GM23338 (cell line): Measurements from ENCODE around the gene GM2A. TPM values are rescaled to one million over a fixed set of nuclear protein-coding genes. Genes with fewer than 3 reads are reported as not detected.

Experiments
- ATAC-seq: fragments of 200-7000 bp; cut with Tn5 transposase; 3 replicates; pipeline ENCODE4 v1.9.1; 2020
- DNase-seq: peaks from one replicate; pipeline ENCODE4 v3.0.0-alpha.2; 2015; ENCODE audit warnings: low spot score
- H2AFZ ChIP-seq: fragments of 200-600 bp; sonication (generic); 2 replicates; pipeline ENCODE4 v1.8.0; 2016; ENCODE audit warnings: antibody characterized with exemption, mild to moderate bottlenecking, moderate library complexity
- H3F3A ChIP-seq: fragments of 200-600 bp; sonication (generic); replicated peaks from 2 replicates; pipeline ENCODE4 v1.8.0; 2017; ENCODE audit warnings: antibody characterized with exemption, mixed run types, low read depth
- H3K27ac ChIP-seq: fragments of 200-600 bp; sonication (generic); 2 replicates; pipeline ENCODE4 v1.6.1; 2016; ENCODE audit warnings: low read depth
- H3K27me3 ChIP-seq: fragments of 200-600 bp; sonication (generic); 2 replicates; pipeline ENCODE4 v1.8.0; 2016; ENCODE audit warnings: mild to moderate bottlenecking, mixed run types, moderate library complexity; ENCODE audit not compliant: insufficient read depth
- H3K36me3 ChIP-seq: fragments of 200-600 bp; sonication (generic); 2 replicates; pipeline ENCODE4 v1.8.0; 2016; ENCODE audit warnings: mild to moderate bottlenecking; ENCODE audit not compliant: insufficient read depth
- H3K4me1 ChIP-seq: fragments of 200-600 bp; sonication (generic); 2 replicates; pipeline ENCODE4 v1.8.0; 2016; ENCODE audit warnings: mild to moderate bottlenecking, moderate library complexity; ENCODE audit not compliant: insufficient read depth
- H3K4me2 ChIP-seq: fragments of 200-600 bp; sonication (generic); 2 replicates; pipeline ENCODE4 v1.7.1; 2017; ENCODE audit warnings: mixed run types
- H3K4me3 ChIP-seq: fragments of 200-600 bp; sonication (generic); 2 replicates; pipeline ENCODE4 v1.6.1; 2016; ENCODE audit warnings: mixed run types
- H3K79me2 ChIP-seq: fragments of 200-600 bp; sonication (generic); replicated peaks from 2 replicates; pipeline ENCODE4 v1.8.0; 2017; ENCODE audit warnings: mild to moderate bottlenecking; ENCODE audit not compliant: insufficient read depth
- H3K9me2 ChIP-seq: fragments of 200-600 bp; sonication (generic); 2 replicates; pipeline ENCODE4 v1.8.0; 2017; ENCODE audit not compliant: insufficient read depth
- H4K20me1 ChIP-seq: fragments of 200-600 bp; sonication (generic); replicated peaks from 2 replicates; pipeline ENCODE4 v1.8.0; 2017; ENCODE audit warnings: mild to moderate bottlenecking; ENCODE audit not compliant: insufficient read depth
- H3K27ac Mint-ChIP-seq: 2 replicates; pipeline ENCODE4 v1.8.0; 2020; ENCODE audit warnings: inconsistent platforms, mild to moderate bottlenecking, moderate library complexity, mixed read lengths
- H3K27me3 Mint-ChIP-seq: 3 replicates; pipeline ENCODE4 v1.8.0; 2022; ENCODE audit warnings: low read depth, mild to moderate bottlenecking, moderate library complexity, mixed read lengths, inconsistent platforms; ENCODE audit not compliant: insufficient read depth, poor library complexity
- H3K36me3 Mint-ChIP-seq: 3 replicates; pipeline ENCODE4 v1.8.0; 2021; ENCODE audit warnings: low read depth, mild to moderate bottlenecking, inconsistent platforms, moderate library complexity, mixed read lengths
- H3K4me1 Mint-ChIP-seq: 3 replicates; pipeline ENCODE4 v1.8.0; 2020; ENCODE audit warnings: mild to moderate bottlenecking, inconsistent platforms, mixed read lengths
- H3K4me3 Mint-ChIP-seq: 3 replicates; pipeline ENCODE4 v1.8.0; 2021; ENCODE audit warnings: moderate library complexity, mild to moderate bottlenecking, inconsistent platforms, mixed read lengths
- H3K9me3 Mint-ChIP-seq: 3 replicates; pipeline ENCODE4 v1.8.0; 2020; ENCODE audit warnings: moderate library complexity, mild to moderate bottlenecking, inconsistent platforms, mixed read lengths
- ETS1 ChIP-seq: IDR thresholded peaks from 2 replicates; pipeline ENCODE4 v1.6.1; 2016; ENCODE audit warnings: antibody characterized with exemption
- POLR2AphosphoS5 ChIP-seq: IDR thresholded peaks from 2 replicates; pipeline ENCODE4 v1.6.1; 2016; ENCODE audit warnings: antibody characterized with exemption, low read depth
- REST ChIP-seq: IDR thresholded peaks from one replicate; pipeline ENCODE4 v1.6.1; 2018; ENCODE audit warnings: antibody characterized with exemption; ENCODE audit not compliant: unreplicated experiment
- STAT1 ChIP-seq: IDR thresholded peaks from one replicate; pipeline ENCODE4 v1.6.1; 2016; ENCODE audit warnings: antibody characterized with exemption; ENCODE audit not compliant: unreplicated experiment
- ZNF331 ChIP-seq: fragments of 250-450 bp; sonication (Bioruptor Pico); IDR thresholded peaks from 2 replicates; pipeline ENCODE4 v1.5.0; 2020; ENCODE audit warnings: low read depth, mild to moderate bottlenecking, moderate library complexity
- polyA plus RNA-seq: library from polyadenylated mRNA; unstranded; fragments of >200 nt; fragmentation: Nextera tagmentation; extraction: Ambion mirVana; gene quantifications from 2 replicates; pipeline ENCODE4 v1.2.1, GENCODE V29; 2016
- total RNA-seq: library from RNA; depleted of rRNA; stranded (reverse); fragments of >200 nt; shearing (Covaris generic); gene quantifications from 2 replicates; pipeline ENCODE4 v1.2.3, GENCODE V29; 2014
- TF ChIP-seq, protein P1 (sequence below): fragments of 250-450 bp; sonication (Bioruptor Pico); IDR thresholded peaks from 2 replicates; pipeline ENCODE4 v1.5.0; 2020; ENCODE audit warnings: mild to moderate bottlenecking, moderate library complexity
- TF ChIP-seq, protein P2 (sequence below), 2 experiments: fragments of 200-600 bp in 1 of 2; sonication (generic) in 1 of 2; conservative IDR thresholded peaks; 2 replicates each; pipeline versions ENCODE4 v1.5.1 to v1.6.1; 2016 to 2017; ENCODE audit warnings: antibody characterized with exemption in 2 of 2, low read depth in 2 of 2, mild to moderate bottlenecking in 2 of 2, moderate library complexity in 1 of 2

Gene GM2A
- total and polyA plus RNA-seq, 2 experiments from 2014 or later: 9.8 to 27.8 TPM

DNA sequence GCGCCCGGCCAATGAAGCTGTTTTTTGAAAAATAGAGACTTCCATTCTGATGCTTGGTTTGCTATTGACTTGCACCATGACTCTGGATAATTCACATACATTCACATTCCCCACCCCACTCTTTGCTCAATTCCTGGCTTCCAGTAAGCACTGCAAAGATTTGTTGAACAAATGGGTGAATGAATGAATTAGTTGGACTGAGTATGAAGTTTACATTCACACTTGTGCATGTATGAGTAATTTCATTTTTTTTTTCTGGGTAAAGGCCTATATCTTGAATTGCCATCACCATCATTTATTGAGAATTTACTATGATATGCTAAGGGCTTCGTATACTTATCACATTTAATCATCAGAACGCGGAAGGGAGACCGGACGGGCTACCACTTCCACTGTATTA lies 15.3 kb upstream of the GM2A start (continued):
- TF ChIP-seq, protein P1, sequence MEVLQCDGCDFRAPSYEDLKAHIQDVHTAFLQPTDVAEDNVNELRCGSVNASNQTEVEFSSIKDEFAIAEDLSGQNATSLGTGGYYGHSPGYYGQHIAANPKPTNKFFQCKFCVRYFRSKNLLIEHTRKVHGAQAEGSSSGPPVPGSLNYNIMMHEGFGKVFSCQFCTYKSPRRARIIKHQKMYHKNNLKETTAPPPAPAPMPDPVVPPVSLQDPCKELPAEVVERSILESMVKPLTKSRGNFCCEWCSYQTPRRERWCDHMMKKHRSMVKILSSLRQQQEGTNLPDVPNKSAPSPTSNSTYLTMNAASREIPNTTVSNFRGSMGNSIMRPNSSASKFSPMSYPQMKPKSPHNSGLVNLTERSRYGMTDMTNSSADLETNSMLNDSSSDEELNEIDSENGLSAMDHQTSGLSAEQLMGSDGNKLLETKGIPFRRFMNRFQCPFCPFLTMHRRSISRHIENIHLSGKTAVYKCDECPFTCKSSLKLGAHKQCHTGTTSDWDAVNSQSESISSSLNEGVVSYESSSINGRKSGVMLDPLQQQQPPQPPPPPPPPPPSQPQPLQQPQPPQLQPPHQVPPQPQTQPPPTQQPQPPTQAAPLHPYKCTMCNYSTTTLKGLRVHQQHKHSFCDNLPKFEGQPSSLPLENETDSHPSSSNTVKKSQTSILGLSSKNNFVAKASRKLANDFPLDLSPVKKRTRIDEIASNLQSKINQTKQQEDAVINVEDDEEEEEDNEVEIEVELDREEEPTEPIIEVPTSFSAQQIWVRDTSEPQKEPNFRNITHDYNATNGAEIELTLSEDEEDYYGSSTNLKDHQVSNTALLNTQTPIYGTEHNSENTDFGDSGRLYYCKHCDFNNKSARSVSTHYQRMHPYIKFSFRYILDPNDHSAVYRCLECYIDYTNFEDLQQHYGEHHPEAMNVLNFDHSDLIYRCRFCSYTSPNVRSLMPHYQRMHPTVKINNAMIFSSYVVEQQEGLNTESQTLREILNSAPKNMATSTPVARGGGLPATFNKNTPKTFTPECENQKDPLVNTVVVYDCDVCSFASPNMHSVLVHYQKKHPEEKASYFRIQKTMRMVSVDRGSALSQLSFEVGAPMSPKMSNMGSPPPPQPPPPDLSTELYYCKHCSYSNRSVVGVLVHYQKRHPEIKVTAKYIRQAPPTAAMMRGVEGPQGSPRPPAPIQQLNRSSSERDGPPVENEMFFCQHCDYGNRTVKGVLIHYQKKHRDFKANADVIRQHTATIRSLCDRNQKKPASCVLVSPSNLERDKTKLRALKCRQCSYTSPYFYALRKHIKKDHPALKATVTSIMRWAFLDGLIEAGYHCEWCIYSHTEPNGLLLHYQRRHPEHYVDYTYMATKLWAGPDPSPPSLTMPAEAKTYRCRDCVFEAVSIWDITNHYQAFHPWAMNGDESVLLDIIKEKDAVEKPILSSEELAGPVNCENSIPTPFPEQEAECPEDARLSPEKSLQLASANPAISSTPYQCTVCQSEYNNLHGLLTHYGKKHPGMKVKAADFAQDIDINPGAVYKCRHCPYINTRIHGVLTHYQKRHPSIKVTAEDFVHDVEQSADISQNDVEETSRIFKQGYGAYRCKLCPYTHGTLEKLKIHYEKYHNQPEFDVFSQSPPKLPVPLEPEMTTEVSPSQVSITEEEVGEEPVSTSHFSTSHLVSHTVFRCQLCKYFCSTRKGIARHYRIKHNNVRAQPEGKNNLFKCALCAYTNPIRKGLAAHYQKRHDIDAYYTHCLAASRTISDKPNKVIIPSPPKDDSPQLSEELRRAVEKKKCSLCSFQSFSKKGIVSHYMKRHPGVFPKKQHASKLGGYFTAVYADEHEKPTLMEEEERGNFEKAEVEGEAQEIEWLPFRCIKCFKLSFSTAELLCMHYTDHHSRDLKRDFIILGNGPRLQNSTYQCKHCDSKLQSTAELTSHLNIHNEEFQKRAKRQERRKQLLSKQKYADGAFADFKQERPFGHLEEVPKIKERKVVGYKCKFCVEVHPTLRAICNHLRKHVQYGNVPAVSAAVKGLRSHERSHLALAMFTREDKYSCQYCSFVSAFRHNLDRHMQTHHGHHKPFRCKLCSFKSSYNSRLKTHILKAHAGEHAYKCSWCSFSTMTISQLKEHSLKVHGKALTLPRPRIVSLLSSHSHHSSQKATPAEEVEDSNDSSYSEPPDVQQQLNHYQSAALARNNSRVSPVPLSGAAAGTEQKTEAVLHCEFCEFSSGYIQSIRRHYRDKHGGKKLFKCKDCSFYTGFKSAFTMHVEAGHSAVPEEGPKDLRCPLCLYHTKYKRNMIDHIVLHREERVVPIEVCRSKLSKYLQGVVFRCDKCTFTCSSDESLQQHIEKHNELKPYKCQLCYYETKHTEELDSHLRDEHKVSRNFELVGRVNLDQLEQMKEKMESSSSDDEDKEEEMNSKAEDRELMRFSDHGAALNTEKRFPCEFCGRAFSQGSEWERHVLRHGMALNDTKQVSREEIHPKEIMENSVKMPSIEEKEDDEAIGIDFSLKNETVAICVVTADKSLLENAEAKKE (CRISPR knock-in tag): no peak
- TF ChIP-seq ZNF331: no peak
- TF ChIP-seq REST: no peak

- Histone ChIP-seq H3K36me3 (no peaks in the 10 kb centered on the region), H3K27ac (no peak overlapping the region), H3F3A (no peaks in the 10 kb centered on the region), H2AFZ (peak overlapping the region; percentile 96), H3K27me3 (no peaks in the 10 kb centered on the region), H3K4me3 (no peak overlapping the region; the same call in 1 of the 2 replicates), H3K9me2 (no peaks in the 10 kb centered on the region), H4K20me1 (no peaks in the 10 kb centered on the region), H3K79me2 (no peaks in the 10 kb centered on the region), H3K4me2 (peak overlapping the region; percentile 67), H3K4me1 (peaks cover 20% of the 10 kb centered on the region)
- Mint-ChIP-seq H3K27ac (no peak overlapping the region), H3K4me1 (peaks cover 30% of the 10 kb centered on the region), H3K36me3 (no peaks in the 10 kb centered on the region), H3K4me3 (no peak overlapping the region), H3K27me3 (peaks cover 10% of the 10 kb centered on the region), H3K9me3 (no peaks in the 10 kb centered on the region; the same call in 2 of the 3 replicates)
- TF ChIP-seq POLR2AphosphoS5 (no peak), ETS1 (no peak), STAT1 (no peak), ZNF331 (no peak)
- TF ChIP-seq, protein P2, sequence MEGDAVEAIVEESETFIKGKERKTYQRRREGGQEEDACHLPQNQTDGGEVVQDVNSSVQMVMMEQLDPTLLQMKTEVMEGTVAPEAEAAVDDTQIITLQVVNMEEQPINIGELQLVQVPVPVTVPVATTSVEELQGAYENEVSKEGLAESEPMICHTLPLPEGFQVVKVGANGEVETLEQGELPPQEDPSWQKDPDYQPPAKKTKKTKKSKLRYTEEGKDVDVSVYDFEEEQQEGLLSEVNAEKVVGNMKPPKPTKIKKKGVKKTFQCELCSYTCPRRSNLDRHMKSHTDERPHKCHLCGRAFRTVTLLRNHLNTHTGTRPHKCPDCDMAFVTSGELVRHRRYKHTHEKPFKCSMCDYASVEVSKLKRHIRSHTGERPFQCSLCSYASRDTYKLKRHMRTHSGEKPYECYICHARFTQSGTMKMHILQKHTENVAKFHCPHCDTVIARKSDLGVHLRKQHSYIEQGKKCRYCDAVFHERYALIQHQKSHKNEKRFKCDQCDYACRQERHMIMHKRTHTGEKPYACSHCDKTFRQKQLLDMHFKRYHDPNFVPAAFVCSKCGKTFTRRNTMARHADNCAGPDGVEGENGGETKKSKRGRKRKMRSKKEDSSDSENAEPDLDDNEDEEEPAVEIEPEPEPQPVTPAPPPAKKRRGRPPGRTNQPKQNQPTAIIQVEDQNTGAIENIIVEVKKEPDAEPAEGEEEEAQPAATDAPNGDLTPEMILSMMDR (conservative IDR thresholded peaks at IDR 0.05; ENCODE audit: low read depth in 2 of 2): peak; percentile 6 to 40; a peak in 2 of 4 replicates
- ATAC-seq (peak; percentile 66), DNase-seq (peak; percentile 53)
These were observed 14.7 kb upstream of the GM2A start for GRCh38 chr5:151238303-151238741.
